HCT116 (cell line): ENCODE results near the gene TCOF1. TPM values are rescaled to one million over a fixed set of nuclear protein-coding genes. Genes with fewer than 3 reads are reported as not detected.

ENCODE experiments used
- ATAC-seq: fragments of 200-7000 bp; cut with Tn5 transposase; 2 replicates; pipeline ENCODE4 v1.9.1; 2020; ENCODE audit warnings: mild to moderate bottlenecking, moderate library complexity
- BruUV-seq: library from RNA; stranded (reverse); fragments of 400-500 nt; replicated peaks from 2 replicates; lab custom pipeline; 2021; lab: Mats Ljungman, UMichigan
- CTCF ChIA-PET: fragments of 300-600 bp; sonication (Branson Sonifier 250); formaldehyde crosslinking; loops from one replicate; lab custom pipeline; 2021; ENCODE audit warnings: antibody characterized with exemption; lab: Charles Lee
- POLR2A ChIA-PET: fragments of 300-600, 350-600 bp; sonication (Branson Sonifier 250); formaldehyde crosslinking; loops from one replicate; lab custom pipeline; 2021; ENCODE audit warnings: antibody characterized with exemption; lab: Charles Lee
- RAD21 ChIA-PET, 2 experiments: fragments of 300-600 bp; sonication (Branson Sonifier 250); formaldehyde crosslinking; loops; one replicate each; lab custom pipeline; 2023; ENCODE audit warnings: low total read pairs in 2 of 2; ENCODE audit not compliant: uncharacterized antibody in 2 of 2, unreplicated experiment in 2 of 2, low non-redundant PET in 1 of 2; lab: Charles Lee
- DNase-seq: peaks from one replicate; pipeline ENCODE4 v3.0.0-alpha.2; 2010; ENCODE audit warnings: low read depth, low spot score
- H2AFZ ChIP-seq: fragments of 200-600 bp; shearing (Covaris generic), sonication (generic); 2 replicates; pipeline ENCODE4 v1.6.1; 2017; ENCODE audit warnings: low read depth, mixed run types, mixed read lengths, antibody characterized with exemption, low read length; ENCODE audit not compliant: poor library complexity, severe bottlenecking
- H3K27ac ChIP-seq: 2 replicates; pipeline ENCODE4 v1.5.1; 2012; ENCODE audit warnings: low read depth, low read length
- H3K27me3 ChIP-seq: fragments of 200-600 bp; sonication (generic); 2 replicates; pipeline ENCODE4 v1.6.1; 2016; ENCODE audit warnings: mixed run types, low read length, mixed read lengths; ENCODE audit not compliant: insufficient read depth
- H3K36me3 ChIP-seq, 2 experiments: fragments of 200-500 bp in 1 of 2; fragments of 200-600 bp in 1 of 2; sonication (Bioruptor generic) in 1 of 2; sonication (generic) in 1 of 2; 2 replicates each; pipeline versions ENCODE4 v1.5.1 to v1.6.1; 2014 to 2016; ENCODE audit warnings: low read length in 2 of 2, inconsistent platforms in 1 of 2, mixed read lengths in 1 of 2, mixed run types in 1 of 2; ENCODE audit not compliant: insufficient read depth in 2 of 2, control insufficient read depth in 1 of 2
- H3K4me1 ChIP-seq, 2 experiments: fragments of 200-600 bp in 1 of 2; sonication (generic) in 1 of 2; 2 replicates each; pipeline versions ENCODE4 v1.5.1 to v1.6.1; 2012 to 2017; ENCODE audit warnings: low read length in 2 of 2, inconsistent platforms in 1 of 2, mild to moderate bottlenecking in 1 of 2, mixed read lengths in 1 of 2, mixed run types in 1 of 2, moderate library complexity in 1 of 2; ENCODE audit not compliant: insufficient read depth in 2 of 2, control insufficient read depth in 1 of 2
- H3K4me2 ChIP-seq: fragments of 200-600 bp; sonication (generic); 2 replicates; pipeline ENCODE4 v1.6.1; 2017; ENCODE audit warnings: mixed run types, low read length, mixed read lengths
- H3K4me3 ChIP-seq, 2 experiments: fragments of 200-600 bp in 1 of 2; sonication (generic) in 1 of 2; replicated peaks in 1 of 2; 2 replicates each; pipeline ENCODE4 v1.5.1; 2011 to 2016; ENCODE audit warnings: low read length in 2 of 2, control low read depth in 1 of 2, low read depth in 1 of 2, mild to moderate bottlenecking in 1 of 2, mixed read lengths in 1 of 2, mixed run types in 1 of 2
- H3K79me2 ChIP-seq: fragments of 200-600 bp; sonication (generic); 2 replicates; pipeline ENCODE4 v1.6.1; 2017; ENCODE audit warnings: mild to moderate bottlenecking, mixed run types, low read length, moderate library complexity, mixed read lengths; ENCODE audit not compliant: insufficient read depth
- H3K9ac ChIP-seq: fragments of 200-600 bp; sonication (generic); 2 replicates; pipeline ENCODE4 v1.6.1; 2016; ENCODE audit warnings: low read length, mixed read lengths
- H3K9me2 ChIP-seq: fragments of 200-600 bp; sonication (generic), shearing (Covaris generic); 2 replicates; pipeline ENCODE4 v1.6.1; 2017; ENCODE audit warnings: mixed run types, mild to moderate bottlenecking, moderate library complexity; ENCODE audit not compliant: insufficient read depth
- H3K9me3 ChIP-seq, 2 experiments: fragments of 200-500 bp in 1 of 2; fragments of 200-600 bp in 1 of 2; sonication (Bioruptor generic) in 1 of 2; sonication (generic) in 1 of 2; 2 replicates each; pipeline ENCODE4 v1.6.1; 2014 to 2017; ENCODE audit warnings: low read length in 2 of 2, mixed read lengths in 2 of 2, inconsistent platforms in 1 of 2, low read depth in 1 of 2, mild to moderate bottlenecking in 1 of 2, mixed run types in 1 of 2, moderate library complexity in 1 of 2; ENCODE audit not compliant: control insufficient read depth in 1 of 2, insufficient read depth in 1 of 2
- H4K20me1 ChIP-seq: fragments of 200-600 bp; sonication (generic), shearing (Covaris generic); 2 replicates; pipeline ENCODE4 v1.6.1; 2017; ENCODE audit warnings: mixed run types, mild to moderate bottlenecking, moderate library complexity; ENCODE audit not compliant: insufficient read depth
- CBX3 ChIP-seq: IDR thresholded peaks from 2 replicates; pipeline ENCODE4 v1.6.1; 2012; ENCODE audit warnings: low read depth
- CEBPB ChIP-seq: IDR thresholded peaks from 2 replicates; pipeline ENCODE4 v1.6.1; 2012; ENCODE audit warnings: low read depth
- REST ChIP-seq: IDR thresholded peaks from 2 replicates; pipeline ENCODE4 v1.6.1; 2012; ENCODE audit warnings: low read depth
- ZBTB33 ChIP-seq: IDR thresholded peaks from 2 replicates; pipeline ENCODE4 v1.6.1; 2011; ENCODE audit warnings: mild to moderate bottlenecking, low read length, moderate library complexity; ENCODE audit not compliant: insufficient replicate concordance; ENCODE audit errors: extremely low read depth
- intact Hi-C: fragments of 100-400 bp; cut with micrococcal nuclease; formaldehyde crosslinking; loops from 2 replicates; pipeline ENCODE4 v1.10.0; 2022
- total RNA-seq: library from RNA; stranded (reverse); gene quantifications from one replicate; pipeline ENCODE4 v1.2.1, GENCODE V29; 2021; ENCODE audit not compliant: unreplicated experiment

Gene TCOF1
- total RNA-seq, 1 experiment from 2014 or later: 94.7 TPM

DNA sequence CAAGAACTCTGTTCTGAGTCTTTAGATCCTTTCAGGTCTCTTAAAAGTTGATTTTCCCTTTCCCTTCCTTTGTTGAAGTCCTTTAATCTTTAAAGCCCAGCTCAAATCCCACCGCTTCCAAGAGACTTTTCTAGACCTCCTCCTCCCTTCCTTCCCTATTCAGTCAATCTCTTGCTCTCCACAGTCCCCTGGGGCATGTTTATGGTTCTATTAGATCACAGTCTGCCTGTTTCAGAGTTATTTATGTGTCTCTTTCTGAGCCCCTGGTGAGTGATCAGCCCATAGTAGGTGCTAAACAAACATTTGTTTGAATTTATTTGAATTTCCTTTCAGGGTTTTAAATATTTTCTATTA, 47.6 kb upstream of the TCOF1 start:
- no peaks in the 10 kb centered on the region for H3K27me3 ChIP-seq
- no peak overlapping the region for H3K4me2 ChIP-seq
- ChIA-PET CTCF (interaction anchor here (1.1 to 1.8 kb wide), 2 partner anchors 15 to 42 kb away, joined by 4 read pairs; no protein-coding TSS in a partner anchor), RAD21 (no interaction called here), POLR2A (no interaction called here)
- no peak overlapping the region for H3K4me3 ChIP-seq
- no peak overlapping the region for H3K9ac ChIP-seq
- no peaks in the 10 kb centered on the region for H3K79me2 ChIP-seq
- H2AFZ ChIP-seq: no peak overlapping the region
- H3K9me2 ChIP-seq: no peaks in the 10 kb centered on the region
- no peaks in the 10 kb centered on the region for H3K9me3 ChIP-seq
- intact Hi-C loops: no loop called here
- H3K27ac ChIP-seq: no peak overlapping the region
- BruUV-seq: no TSS peak
- ATAC-seq (no peak), DNase-seq (no peak)
- H3K4me1 ChIP-seq: no peaks in the 10 kb centered on the region
- H4K20me1 ChIP-seq: no peaks in the 10 kb centered on the region
- H3K36me3 ChIP-seq: no peaks in the 10 kb centered on the region
- TF ChIP-seq REST (no peak), ZBTB33 (no peak), CEBPB (no peak), CBX3 (no peak)
